ENCODE results near the gene SLC41A3.

Gene SLC41A3

DNA sequence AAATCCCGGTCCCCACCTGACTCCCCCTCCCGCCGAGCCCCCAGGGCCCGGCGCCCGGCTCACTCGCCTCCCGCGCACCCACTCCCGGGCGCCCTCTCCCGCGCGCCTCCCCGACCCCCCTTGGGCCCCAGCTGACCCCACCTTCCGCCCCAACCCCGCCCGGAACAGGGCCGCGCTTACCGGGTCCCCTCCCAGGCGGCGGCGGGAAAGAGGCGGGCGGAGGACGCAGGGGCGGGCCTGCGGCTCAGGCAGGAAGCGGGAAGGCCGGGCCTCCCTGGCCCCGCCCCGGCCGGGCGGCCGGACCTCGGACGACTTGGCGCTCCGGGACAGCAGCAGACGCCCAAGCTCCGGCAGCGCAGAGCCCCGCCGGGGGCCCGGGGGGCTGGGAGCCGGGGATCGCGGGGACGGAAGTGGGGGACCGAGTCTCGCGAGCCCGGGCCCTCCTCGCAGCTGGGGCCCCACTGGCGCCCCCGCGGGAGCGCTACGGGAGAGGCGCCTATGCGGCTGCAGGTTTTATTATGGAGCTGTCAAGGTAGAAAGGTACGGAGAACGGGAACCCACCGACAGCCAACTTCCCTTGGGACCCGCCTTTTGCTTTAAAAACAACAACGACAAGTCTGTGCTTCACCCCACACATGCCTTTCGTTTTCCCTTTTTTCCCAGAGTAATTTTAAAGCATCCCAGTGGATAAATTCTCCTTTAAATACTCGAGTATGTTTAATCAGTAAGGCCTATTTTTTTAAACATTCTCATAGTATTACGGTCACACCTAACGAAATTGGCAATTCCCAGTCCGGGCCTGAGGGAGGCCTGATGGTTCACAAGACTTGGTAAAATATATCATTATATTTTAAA lies at the start of gene SLC41A3:
Gene SLC41A3, minus strand, starts transcription at position 212 of the 855 bp plus-strand sequence. CDS start 15,905 bp downstream, outside the sequence.
- DNase-seq (ENCODE audit: low spot score): peak; percentile 90

DNA sequence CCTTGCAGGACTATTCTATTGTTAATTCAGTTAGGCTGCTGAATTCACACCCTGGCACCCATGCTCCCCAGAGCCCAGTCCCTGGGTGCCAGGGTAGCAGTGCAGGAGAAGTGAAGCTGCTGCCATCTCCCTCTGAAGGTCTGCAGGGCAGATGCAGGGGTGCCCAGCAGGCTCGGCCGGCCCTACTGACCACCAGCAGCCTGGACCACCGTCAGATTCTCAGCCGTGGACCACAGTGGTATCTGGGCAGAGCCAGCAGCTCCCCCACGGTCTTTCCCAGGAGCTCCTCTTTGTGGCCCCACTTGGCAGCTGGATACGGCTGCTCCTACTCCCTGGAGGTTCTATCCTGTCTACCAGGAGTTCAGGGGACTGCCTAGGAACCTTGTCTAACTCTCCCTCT lies 49.7 kb upstream of the SLC41A3 start:
- no peak for DNase-seq (ENCODE audit: low spot score)

DNA sequence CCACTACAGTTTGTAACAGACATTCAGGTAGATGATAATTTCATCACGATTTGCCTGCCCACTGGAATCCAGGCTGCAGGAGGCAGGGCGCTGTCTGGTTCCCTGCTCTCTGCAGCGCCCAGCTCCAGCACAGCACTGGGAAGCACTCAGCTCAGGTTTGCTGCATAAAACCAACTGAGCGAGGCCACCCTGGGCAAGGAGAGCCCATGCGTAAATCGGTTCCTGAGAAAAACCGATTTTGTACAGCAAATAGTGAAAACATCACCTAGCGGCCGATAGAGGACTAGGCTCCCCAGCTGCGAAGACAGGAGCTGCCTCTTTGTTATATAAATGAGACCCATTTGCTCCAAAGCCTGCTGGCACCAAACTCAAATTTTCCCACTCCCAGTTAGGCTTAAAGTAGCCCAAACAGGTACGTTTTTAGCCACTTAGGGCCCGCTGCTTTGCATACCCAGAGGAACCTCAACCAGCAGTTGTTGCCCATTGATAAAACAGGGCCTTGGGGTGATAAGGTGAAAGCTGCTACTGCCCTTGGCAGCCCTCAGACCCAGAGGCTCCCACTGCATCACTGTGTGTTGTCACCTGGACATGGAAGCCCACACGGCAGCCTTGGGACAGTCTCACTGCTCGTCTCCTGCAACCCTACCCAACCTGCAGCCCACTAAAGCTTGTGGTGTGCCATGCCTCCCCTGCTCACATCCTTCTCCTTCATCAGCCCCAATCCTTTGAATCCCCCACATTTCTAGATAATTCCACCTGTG lies 49.0 kb upstream of the SLC41A3 start:
- DNase-seq (ENCODE audit: low spot score): no peak

DNA sequence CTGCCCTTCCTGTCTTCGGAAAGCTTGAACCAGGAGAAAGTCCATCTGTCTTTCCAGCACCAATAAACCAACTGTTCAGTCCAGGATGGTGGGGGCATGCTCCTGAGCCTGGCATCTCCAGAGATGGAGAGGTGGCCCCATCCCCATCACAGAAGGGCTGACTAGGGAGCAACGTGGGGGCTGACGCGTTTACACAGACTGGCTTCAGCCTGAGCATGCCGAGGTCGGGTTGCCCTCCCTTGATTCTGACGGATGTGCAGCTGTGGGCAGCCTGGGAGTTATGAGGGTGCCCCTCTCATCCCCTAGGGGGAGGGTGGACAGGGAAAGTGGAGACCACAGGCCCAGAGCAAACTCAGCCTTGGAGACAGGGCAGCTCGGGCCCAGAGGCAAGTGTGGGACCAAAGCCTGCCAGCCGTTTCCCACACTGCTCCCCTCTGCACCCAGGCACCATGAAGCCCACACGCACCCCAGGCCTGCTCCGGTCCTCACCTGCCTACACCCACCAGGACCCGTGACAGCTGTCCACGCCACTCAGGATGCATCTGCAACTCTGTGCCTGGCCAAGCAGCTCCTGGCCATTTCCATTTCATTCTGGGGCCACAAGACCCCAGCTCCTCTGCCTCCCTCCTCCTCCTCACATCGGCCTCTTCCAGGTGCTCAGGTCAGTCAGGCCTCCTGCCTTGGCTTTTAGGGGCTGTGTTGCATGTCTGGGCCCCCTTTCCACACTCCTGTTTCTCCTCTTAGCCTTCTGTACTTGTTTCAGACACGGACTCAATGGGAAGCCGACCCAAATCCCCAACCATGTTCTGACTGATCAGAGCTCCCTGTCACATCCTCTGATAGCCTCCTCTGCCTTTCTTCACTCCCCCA lies 48.2 kb upstream of the SLC41A3 start:
- no peak for DNase-seq (ENCODE audit: low spot score)

DNA sequence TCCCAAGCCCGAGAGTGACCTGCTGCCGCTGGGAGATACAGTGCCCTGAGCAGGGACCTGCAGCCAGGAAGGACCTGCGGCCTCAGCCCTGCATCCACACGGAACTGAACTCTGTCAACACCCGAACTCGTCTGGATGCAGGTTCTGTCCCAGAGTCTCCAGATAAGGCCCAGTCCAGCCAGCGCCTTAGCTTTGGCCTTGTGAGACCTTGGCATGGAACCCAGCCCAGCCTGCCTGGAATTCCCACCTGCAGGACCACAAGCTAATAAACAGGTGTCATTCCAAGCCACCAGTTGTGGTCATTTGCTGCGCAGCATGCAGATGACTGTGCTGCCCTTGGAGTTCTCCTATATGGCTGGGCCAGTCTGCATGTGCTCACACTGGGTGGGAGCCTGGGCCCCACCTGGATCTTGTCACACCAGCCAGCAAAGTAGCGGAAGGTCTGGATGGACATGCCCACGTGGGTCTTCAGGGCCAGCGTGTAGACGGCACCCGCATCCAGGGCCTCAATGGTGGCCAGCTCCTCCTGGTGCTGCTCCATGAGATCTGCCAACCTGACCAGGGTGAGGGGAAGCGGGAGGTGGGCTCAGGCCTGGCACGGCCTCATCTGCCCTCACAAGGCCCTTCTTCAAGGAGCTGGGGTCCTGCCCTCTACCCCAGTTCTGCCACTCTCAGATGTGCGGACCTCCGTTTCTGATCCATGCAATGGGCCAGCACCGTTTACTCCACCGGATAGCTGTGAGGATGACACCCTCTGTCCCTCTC lies 47.2 kb upstream of the SLC41A3 start:
- no peak for DNase-seq (ENCODE audit: low spot score)

DNA sequence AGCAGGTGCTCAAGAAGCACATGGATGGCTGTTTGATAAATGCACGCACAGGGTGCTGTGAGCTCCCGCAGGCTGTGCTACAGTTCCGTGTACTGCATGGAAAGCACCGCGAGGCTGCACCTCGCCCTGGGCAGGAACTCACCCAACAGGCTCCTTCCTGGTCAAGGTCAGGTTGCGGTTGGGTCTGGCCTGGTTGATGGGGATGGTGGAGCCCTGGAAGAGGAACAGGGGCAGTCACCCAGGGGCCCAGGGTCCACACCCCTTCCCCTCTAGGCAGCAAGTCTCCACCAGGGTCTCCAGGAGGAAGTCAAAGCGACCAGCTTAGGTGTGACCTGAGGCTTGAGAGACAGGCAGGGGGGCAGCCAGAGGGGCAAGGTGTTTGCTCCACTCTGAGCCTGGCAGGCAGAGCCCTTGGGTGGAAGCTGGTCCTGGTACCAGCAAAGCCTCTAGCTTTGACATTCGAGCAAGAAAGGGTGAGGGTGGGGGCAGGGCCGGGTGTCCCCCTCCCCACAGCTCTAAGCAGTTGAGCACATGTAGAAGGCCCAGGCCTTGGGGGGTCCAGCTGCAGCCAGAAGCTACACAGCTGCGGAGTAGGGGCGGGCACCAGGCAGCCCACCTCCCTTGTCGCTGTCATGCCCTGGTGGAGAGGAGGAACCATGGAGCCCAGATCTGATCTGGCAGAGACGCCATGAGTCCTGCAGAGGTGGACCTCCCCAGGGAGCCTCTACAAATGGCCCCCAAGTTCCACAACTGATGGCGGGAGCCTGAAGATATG lies 46.3 kb upstream of the SLC41A3 start:
- DNase-seq (ENCODE audit: low spot score): no peak

DNA sequence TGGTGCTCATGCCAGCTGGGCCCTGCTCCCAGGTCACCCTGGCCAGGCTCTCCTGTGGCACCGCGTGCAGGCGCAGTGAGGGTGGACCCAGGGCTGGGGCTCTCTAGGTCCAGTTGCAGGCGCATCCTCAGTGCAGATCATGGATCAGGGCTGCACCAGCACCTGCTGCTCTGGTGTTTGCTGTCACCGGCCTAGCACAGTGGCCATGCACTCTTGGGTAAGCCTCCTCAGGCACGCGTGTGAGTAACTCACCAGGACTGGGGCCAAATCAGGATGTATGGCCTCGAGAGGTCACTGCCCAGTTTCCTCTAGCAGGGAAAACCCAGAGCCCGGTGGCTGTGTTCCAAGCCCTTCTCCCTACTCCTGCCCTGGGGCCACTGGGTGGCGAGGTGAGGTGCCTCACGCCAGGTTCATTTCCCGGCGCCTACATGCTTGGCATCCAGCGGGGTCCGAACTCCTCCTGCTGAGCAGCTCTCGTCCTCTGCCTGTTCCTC lies 45.5 kb upstream of the SLC41A3 start:
- DNase-seq (ENCODE audit: low spot score): no peak

DNA sequence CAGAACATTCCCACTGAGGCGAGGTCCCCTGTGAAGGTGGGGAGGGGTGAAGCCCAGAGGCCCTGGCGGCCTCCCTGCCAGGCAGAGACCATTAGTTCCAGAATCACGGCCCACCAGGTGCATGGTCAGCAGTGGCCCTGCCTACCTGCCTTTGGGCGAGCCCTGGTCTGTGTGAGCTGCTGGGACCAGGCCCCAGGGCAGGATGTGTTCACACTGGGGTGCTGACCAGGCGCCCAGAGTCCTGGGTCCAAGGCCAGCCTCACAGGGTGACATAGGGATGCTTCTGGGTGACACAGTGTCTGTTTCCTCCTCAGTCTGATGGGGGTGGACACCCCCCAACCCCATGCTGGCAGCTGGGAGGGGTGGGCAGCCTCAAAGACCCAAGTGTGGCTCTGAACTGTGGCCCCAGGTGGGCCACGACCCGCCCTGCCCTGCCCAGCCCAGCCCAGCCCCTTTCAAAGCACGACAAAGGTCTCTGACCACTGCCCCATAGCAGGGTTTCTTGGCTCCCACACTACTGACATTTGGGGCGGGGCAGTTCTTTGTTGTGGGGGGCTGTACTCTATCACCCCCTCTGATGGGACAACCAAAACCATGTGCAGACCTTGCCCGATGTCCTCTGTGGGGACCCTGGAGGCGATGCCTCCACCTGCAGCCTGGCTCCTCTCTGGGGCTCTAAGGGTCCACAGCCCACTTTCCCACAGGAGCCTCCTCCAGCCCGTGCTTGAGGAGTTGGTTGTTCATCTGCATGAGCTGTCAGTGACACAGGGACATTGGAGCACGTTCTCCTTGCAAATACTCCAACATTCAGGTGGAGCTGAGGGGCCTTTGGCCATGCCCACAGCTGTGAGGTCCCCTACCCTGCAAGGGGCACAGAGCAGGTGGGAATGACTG lies 44.8 kb upstream of the SLC41A3 start:
- no peak for DNase-seq (ENCODE audit: low spot score)

DNA sequence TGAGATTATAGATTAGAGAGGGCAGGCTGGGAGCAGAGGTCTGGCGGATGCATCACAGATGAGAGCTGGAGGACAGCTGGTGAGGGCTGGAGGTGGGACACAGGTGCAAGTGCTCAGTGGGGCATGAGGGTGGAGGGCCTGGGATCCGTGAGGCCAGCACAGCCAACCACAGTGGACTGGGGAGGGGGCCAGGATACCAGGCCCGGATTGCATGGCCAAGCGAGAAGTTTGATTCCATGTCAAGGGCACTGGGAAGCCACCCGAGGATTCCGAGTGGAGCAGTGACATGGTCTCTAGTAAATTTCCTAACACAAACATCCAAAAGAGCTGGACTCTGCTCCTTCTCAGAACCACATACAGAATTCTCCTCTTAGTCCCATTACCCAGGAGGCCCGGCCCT lies 44.0 kb upstream of the SLC41A3 start:
- no peak for DNase-seq (ENCODE audit: low spot score)

DNA sequence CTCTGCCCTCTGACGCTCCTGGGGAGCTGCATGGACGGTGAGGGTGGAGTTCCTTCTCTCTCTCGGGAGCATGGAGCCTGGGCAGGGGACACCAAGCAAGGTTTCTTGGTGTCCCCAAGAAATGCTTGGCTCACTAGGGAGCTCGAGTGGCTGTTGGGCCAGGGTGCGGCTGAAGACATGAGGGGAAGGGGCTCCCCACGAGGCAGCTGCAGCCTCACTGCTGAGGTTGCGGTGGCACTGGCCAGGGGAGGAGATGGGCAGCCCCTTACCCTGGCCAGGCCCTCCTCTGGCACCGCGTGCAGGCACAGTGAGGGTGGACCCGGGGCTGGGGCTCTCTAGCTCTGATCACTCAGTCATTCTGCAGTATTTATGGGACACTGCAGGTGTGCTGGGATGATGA lies 43.5 kb upstream of the SLC41A3 start:
- no peak for DNase-seq (ENCODE audit: low spot score)

DNA sequence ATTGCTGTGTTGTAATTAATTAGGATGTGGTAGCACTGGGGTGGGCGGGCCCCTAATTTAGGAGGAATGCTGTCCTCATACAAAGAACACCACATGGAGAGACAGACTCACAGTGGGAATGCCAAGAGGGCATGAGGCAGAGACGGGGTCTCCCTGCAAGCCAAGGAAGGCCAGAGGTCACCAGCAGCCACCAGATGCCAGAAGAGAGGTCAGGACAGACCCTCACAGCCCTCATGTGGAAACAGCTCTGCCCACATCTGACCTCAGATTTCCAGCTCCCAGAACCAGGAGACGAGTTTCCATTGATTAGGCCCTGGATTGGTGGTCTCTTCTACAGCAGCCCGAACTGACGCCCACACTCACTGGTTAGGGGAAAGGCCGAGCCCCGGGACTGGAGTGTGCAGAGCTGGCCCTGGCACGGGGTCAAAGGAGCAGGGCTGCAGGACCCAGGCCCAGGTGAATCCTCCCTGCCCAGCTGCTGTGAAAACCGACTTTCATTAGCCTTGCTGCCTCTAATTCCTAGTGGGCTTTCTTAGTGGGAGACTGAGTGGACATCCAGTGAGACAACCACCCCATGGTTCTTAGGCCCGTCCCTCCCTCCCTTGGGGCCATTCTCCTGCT lies 43.0 kb upstream of the SLC41A3 start:
- no peak for DNase-seq (ENCODE audit: low spot score)

DNA sequence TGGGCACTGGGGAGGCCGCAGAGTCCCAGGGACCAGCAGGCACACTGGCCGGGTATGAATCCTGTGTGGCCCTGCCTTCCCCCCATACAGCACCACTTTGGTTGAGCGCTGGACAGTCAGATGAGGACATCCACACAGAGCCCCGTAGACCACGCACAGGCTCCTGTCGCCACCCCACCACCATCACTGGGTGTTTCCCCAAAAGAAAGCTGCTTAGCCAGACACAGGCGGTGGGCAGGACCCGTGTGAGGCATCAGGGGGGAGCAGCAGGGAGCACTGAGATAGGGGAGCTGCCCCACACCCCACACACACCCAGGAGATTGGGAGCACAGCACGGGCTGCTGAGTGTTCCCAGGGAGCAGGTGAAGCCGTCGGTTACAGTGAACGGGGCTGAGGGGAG lies 42.4 kb upstream of the SLC41A3 start:
- no peak for DNase-seq (ENCODE audit: low spot score)

DNA sequence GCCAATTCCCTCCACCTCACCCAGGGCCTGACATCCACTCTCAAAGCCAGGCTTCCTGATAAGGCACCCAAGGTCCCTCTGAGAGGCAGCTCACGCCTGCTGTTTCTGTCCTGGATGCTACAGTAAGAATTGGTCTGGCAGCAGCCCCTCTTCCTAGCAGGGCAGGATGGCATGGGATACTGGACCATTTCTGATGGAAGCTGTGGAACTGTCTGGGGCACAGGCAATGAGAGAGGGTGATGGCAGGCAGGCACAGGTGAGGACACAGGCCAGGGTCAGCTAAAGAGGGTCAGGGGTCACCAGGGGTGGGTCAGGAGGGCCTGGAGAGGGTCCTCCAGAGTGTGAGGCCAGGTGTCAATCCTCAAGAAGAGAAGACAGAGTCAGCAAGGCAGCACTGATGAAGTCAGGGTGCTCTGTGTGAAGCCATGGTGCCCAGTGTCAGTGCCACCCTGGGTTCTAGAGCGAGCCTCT lies 41.9 kb upstream of the SLC41A3 start:
- DNase-seq (ENCODE audit: low spot score): no peak

DNA sequence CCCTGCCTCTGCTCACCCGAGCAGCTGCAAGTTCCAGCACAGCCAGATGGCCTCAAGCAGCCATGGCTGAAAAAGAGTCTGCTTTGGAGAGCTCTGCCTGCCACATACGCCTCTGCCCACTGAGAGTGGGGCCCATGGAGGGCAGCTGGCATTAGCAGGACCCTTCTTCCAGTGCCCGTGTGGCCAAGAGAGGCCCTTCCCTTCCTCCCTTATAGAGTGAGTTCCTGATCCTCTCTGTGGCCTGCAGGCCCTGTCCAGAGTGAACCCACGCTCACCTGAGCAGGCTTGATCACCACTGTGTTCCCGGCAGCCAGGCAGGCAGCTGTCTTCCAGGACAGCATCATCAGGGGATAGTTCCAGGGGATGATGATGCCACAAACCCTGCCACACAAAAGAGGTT lies 41.4 kb upstream of the SLC41A3 start:
- DNase-seq (ENCODE audit: low spot score): no peak

DNA sequence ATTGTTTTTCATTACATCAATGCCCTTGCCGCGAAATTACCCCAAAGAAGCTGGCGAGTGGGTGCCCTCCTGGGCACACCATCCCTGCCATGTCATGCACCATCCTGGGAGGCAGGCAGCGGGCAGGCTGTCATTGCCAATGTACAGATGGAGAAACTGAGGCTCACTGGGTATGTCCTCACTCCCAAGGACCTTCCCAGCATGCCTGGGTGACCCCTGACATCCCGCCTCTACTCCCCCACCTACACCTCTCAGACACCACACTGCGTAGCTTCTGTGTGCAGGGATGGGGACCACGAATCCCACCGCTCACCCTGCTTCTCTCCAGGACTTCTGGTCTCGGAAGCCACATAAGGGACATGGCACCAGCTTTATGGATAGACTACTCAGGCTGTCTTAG lies 41.0 kb upstream of the SLC41A3 start:
- no peak for DNase-seq (ENCODE audit: low spot score)

DNA sequence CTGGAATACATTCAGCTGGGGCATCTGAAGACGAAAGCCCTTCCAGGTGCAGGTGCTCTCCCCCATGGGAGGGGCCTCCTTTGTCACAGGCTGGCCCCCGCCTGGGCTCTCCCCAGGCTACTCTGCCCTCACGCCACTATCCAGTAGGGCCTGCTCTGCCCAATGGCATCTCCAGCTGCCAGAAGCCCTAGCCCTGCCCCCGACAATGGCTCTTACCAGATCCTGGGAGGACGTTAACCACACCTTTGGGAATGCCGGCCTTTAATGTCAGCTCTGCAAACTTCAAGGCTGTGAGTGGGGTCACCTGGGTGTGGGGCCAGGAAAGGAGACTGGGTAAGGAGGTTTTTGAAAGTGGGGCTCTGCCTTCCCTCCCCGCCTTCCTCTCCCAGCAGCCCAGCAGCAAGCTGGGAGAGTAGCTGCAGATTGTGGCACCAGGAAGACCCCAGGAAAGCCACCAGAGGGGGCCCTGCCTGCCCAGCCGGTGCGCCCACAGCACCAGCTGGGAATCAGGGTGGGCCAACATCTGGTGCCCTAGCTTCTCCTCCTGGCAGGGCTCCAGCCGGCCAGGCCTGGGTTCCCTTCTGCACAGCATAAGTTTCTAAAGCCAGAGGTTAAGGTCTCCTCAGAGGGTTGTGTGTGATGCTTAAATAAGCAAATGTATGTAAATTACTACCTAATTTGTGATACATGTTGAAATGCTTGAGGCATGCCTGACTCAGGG lies 40.4 kb upstream of the SLC41A3 start:
- DNase-seq (ENCODE audit: low spot score): no peak

DNA sequence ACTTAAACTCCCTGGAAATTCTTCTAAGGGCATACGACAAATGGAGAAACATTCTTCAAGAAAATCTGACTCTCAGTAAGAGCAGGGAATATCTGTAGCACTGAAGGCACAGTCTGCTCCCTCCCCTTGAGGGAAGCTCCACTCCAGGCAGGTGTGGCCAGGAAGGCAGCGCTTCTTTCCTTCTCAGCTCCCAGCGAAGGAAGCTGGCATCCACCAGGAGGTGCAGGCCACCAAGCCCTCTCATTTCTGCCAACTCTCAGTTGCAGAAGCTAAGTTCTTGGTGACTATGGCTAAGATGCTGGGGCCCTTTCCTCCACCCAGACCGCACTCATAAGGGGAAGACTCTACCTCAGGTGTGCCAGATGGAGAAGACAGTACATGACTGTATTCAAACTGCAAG lies 37.7 kb upstream of the SLC41A3 start:
- DNase-seq (ENCODE audit: low spot score): no peak

DNA sequence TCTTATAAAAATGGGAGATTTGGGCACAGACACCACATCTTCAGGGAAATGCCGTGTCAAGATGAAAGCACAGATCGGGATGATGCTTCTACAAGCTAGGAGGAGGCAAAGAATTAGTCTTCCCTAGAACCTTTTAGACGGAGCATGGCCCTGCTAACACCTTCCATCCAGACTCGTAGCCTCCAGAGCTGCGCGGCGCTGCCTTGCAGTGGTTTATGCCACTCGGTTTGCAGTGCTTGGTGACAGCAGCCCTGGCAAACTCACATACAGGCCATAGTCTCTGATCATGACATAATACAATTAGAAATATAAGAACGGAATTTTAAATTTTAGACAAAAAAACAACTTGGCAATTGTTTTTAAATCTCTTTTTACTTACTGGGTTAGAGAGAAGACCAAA lies 37.1 kb upstream of the SLC41A3 start:
- DNase-seq (ENCODE audit: low spot score): no peak

All from COLO829 (cell line).